Gastrocnemius medialis (tissue), 4 donors: ENCODE measurements around the gene EXOC2.

Experiments
- POLR2A ChIP-seq, 2 donors: fragments of 450-650 bp; IDR thresholded peaks; one replicate each; pipeline ENCODE4 v1.6.1; 2017; ENCODE audit warnings: antibody characterized with exemption in 2 of 2, mild to moderate bottlenecking in 2 of 2, moderate library complexity in 2 of 2
- TF ChIP-seq, protein P1 (sequence below), 5 experiments: fragments of 450-650 bp in 3 of 5; fragments of 200-600 bp in 2 of 5; sonication (generic) in 2 of 5; IDR thresholded peaks in 4 of 5; conservative IDR thresholded peaks in 1 of 5; 1 replicate in 4 of 5; 2 replicates in 1 of 5; pipeline ENCODE4 v1.5.1; 2016 to 2019; ENCODE audit warnings: antibody characterized with exemption in 5 of 5, mild to moderate bottlenecking in 3 of 5, moderate library complexity in 3 of 5

DNA sequence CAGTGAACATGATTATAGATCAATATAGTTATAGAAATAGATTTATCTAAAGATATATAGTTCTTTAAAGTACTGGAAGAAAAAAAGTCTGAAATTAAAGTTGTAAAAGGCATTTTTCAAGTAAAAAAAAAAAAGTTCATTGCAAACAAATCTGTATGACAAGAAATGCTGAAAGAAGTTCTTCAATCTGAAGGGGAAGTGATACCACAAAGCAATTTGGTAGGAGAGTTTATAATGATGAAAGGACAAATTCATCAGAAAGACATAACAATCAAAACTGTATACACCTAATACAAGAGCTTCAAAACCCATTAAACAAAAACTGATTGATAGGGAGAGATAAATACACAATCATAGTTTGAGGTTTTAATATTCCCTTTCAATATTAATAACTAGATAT, 50.1 kb downstream of the EXOC2 start:
- TF ChIP-seq POLR2A (IDR thresholded peaks at IDR 0.05): no peak
- TF ChIP-seq, protein P1, sequence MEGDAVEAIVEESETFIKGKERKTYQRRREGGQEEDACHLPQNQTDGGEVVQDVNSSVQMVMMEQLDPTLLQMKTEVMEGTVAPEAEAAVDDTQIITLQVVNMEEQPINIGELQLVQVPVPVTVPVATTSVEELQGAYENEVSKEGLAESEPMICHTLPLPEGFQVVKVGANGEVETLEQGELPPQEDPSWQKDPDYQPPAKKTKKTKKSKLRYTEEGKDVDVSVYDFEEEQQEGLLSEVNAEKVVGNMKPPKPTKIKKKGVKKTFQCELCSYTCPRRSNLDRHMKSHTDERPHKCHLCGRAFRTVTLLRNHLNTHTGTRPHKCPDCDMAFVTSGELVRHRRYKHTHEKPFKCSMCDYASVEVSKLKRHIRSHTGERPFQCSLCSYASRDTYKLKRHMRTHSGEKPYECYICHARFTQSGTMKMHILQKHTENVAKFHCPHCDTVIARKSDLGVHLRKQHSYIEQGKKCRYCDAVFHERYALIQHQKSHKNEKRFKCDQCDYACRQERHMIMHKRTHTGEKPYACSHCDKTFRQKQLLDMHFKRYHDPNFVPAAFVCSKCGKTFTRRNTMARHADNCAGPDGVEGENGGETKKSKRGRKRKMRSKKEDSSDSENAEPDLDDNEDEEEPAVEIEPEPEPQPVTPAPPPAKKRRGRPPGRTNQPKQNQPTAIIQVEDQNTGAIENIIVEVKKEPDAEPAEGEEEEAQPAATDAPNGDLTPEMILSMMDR (IDR thresholded peaks at IDR 0.05 in 4 of 5, conservative IDR thresholded peaks at IDR 0.05 in 1 of 5): no peak
